Muscle layer of colon (tissue), 2 donors: ENCODE results near the gene HEXB.

Experiments used
- H3K27ac ChIP-seq: one replicate; pipeline ENCODE4 v1.7.0; 2013; ENCODE audit warnings: low read depth, mild to moderate bottlenecking, low read length, moderate library complexity
- H3K27me3 ChIP-seq, 2 donors: one replicate each; pipeline ENCODE4 v1.7.0; 2013; ENCODE audit warnings: low read length in 2 of 2, mild to moderate bottlenecking in 2 of 2; ENCODE audit not compliant: insufficient read depth in 2 of 2, control insufficient read depth in 1 of 2
- H3K36me3 ChIP-seq: one replicate; pipeline ENCODE4 v1.7.0; 2013; ENCODE audit warnings: mild to moderate bottlenecking, low read length; ENCODE audit not compliant: insufficient read depth
- H3K4me1 ChIP-seq: one replicate; pipeline ENCODE4 v1.7.0; 2013; ENCODE audit warnings: mild to moderate bottlenecking, low read length; ENCODE audit not compliant: insufficient read depth
- H3K4me3 ChIP-seq, 2 donors: one replicate each; pipeline ENCODE4 v1.7.0; 2013; ENCODE audit warnings: low read length in 2 of 2, low read depth in 1 of 2, mild to moderate bottlenecking in 1 of 2, moderate library complexity in 1 of 2
- H3K9ac ChIP-seq: one replicate; pipeline ENCODE4 v1.7.0; 2013; ENCODE audit warnings: low read length
- H3K9me3 ChIP-seq: one replicate; pipeline ENCODE4 v1.7.0; 2013; ENCODE audit warnings: mild to moderate bottlenecking, low read length
- donor health status: abdominal sarcoma.
- donor health status: Adenocarcinoma of cecum.

Gene HEXB

DNA sequence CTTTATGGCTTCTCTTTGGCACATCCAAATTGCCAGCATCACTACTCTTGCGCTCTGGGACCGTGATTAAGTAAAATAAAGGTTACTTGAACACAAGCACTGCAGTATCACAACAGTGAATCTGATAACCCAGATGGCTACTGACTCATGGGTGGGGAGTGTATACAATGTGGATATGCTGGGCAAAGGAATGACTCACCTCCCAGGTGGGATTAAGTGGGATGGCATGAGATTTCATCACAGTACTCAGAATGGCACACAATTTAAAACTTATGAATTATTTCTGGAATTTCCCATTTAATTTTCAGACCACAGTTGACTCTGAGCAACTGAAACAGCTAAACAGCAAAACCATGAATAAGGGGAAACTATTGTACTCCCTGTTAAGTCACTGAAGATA lies 77.6 kb downstream of the HEXB start:
- Histone ChIP-seq H3K36me3 (peaks cover 11% of the 10 kb centered on the region), H3K4me3 (no peak overlapping the region), H3K9ac (no peak overlapping the region), H3K9me3 (no peaks in the 10 kb centered on the region), H3K4me1 (peaks cover 30% of the 10 kb centered on the region), H3K27me3 (no peaks in the 10 kb centered on the region), H3K27ac (no peak overlapping the region)

DNA sequence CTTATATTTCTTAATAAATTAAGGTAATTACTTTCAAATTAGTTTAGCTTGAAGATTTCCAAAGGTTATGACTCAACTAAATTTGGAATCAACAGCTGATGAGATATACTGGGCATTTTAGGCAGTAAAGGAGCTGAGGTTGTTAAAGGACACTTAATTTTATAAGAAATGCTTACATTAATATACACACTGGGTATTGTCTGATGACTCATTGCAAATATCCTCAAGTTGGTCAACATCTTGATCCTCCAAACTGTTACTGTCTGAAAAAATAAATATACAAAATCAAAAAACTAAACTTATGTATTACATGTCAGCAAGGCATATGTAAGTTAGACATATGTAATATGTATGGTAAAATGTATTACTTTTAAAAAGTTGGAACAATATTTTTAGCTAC lies 78.5 kb downstream of the HEXB start:
- Histone ChIP-seq H3K27me3 (no peaks in the 10 kb centered on the region), H3K9me3 (no peaks in the 10 kb centered on the region), H3K4me3 (no peak overlapping the region), H3K4me1 (peaks cover 39% of the 10 kb centered on the region), H3K27ac (no peak overlapping the region), H3K9ac (no peak overlapping the region), H3K36me3 (peaks cover 5% of the 10 kb centered on the region)

DNA sequence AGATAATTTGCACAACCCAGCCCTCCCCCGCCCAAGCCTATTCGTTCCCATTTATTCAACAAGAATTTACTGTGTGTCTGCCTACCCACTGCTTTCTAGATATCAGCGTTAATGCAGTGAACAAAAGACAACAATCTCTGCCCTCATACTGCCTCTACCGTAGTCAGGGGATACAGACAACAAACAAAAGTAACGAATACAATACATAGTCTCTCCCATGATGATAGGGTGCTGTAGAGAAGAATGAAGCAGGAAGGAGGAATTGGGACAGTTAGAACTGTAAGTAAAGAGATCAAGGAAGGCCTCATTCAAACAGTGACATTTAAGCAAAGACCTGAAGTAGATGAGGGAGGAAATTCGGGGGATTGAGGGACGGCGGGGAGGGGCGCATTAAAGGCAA lies 80.2 kb downstream of the HEXB start:
- Histone ChIP-seq H3K4me1 (peaks cover 39% of the 10 kb centered on the region), H3K27ac (no peak overlapping the region), H3K27me3 (no peaks in the 10 kb centered on the region), H3K9ac (no peak overlapping the region), H3K4me3 (no peak overlapping the region), H3K9me3 (no peaks in the 10 kb centered on the region), H3K36me3 (peaks cover under 1% of the 10 kb centered on the region)

DNA sequence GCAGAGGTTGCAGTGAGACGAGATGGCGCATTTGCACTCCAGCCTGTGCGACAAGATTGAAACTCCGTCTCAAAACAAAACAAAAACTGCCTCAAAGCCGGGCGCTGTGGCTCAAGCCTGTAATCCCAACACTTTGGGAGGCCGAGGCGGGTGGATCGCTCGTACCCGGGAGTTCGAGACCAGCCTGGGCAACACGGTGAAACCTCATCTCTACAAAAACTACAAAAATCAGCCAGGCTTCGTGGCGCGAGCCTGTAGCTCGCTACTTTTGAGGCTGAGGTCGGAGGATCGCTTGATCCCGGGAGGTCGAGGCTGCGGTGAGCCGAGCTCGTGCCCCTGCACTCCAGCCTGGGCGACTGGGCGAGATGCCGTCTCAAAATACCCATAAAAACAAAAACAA lies 80.9 kb downstream of the HEXB start:
- H3K36me3 ChIP-seq = peaks cover 8% of the 10 kb centered on the region
- peak overlapping the region; percentile 90 for H3K27ac ChIP-seq
- H3K9me3 ChIP-seq = no peaks in the 10 kb centered on the region
- no peaks in the 10 kb centered on the region for H3K27me3 ChIP-seq
- peak overlapping the region; percentile 96 to 99 for H3K4me3 ChIP-seq
- peak overlapping the region; percentile 82 for H3K9ac ChIP-seq
- H3K4me1 ChIP-seq = peaks cover 32% of the 10 kb centered on the region

DNA sequence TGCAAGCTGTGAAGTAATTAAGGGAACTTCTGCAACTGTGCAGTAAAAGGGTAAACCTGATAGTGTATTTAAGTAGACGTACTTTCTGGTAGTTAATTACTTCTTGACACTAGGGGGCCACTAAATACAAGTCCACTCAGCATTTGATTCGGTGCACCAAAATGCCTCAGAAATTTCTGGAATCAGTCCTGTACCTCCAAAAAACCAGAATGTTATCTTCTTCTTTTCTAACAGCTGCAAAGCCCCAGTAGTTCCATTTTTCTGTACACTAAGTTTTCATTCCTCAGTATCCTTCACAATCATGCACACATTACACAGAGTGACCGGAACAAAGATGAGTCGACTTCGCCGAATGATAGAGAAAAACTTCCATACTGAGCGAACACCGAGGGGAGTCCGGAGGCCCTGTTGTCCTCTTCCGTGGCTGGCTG lies 81.4 kb downstream of the HEXB start:
- Histone ChIP-seq H3K27me3 (no peaks in the 10 kb centered on the region), H3K9me3 (no peaks in the 10 kb centered on the region), H3K36me3 (peaks cover 8% of the 10 kb centered on the region), H3K4me1 (peaks cover 27% of the 10 kb centered on the region), H3K4me3 (peak overlapping the region; percentile 96 to 99), H3K9ac (peak overlapping the region; percentile 82), H3K27ac (peak overlapping the region; percentile 90)

DNA sequence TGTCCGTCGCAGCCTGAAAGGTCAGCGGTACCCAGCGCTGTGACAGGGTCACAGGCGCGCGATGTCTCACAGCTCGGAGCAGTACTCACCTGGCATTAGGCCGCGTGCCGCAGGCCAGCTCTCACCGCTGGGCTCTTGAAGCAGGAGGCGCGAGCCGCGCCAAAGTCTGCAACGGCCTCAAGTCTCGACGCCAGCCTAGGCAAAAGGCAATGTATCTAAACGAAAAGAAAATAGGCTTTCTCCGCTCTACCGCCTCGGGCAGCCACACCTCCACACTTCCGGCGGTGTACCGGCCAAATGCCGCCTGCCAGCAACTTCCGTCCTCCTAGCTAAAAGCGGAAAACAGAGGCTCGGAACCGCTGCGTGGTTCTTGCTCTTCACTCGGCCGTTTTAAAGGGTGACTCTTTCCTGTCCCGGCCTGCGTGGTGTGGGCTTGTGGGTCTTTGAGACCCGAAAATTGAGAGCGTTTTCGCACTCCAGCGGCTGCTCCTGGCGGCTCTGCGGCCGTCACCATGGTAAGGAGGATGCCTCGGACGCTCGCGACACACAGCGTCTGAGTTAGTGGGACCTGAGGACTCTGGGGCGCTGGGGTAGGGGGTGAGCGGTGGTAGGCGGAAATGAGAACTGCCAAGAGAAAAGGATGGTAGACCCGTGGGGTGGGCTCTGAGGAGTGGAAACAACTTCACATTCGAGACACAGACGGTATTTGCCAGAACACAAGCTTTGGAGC lies 82.0 kb downstream of the HEXB start, which contains the start of the genes GFM2 and NSA2:
Gene GFM2, minus strand, starts transcription at position 269 of the 730 bp plus-strand sequence. CDS start 3,375 bp downstream, outside the sequence.
Gene NSA2, plus strand, starts transcription at position 401 of the 730 bp plus-strand sequence. Its CDS starts 112 bp downstream, at position 513.
- H3K9me3 ChIP-seq = no peaks in the 10 kb centered on the region
- peaks cover 8% of the 10 kb centered on the region for H3K36me3 ChIP-seq
- H3K4me3 ChIP-seq = peak within 1 kb of the TSS; percentile 96 to 99
- H3K27ac ChIP-seq = peak within 1 kb of the TSS; percentile 90
- H3K9ac ChIP-seq = peak within 1 kb of the TSS; percentile 82
- H3K4me1 ChIP-seq = peaks cover 26% of the 10 kb centered on the region
- no peaks in the 10 kb centered on the region for H3K27me3 ChIP-seq

DNA sequence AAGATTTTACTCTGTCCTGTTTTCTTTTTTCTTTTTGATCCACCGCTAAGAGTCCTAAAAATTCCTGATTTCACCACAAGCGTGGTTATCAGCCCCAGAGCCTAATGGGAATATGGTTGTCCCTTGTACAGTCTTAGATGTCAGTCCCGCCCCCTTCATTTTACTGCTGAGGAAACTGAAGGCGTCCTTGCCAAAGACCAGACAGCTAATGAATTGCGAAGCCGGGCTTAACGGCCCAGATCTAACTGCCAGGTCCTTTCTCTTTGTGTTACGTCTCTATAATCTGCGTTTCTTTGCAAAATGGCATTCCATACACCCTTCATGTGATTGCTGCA lies 82.5 kb downstream of the HEXB start:
- H3K27ac ChIP-seq = peak overlapping the region; percentile 90
- peaks cover 12% of the 10 kb centered on the region for H3K36me3 ChIP-seq
- peaks cover 26% of the 10 kb centered on the region for H3K4me1 ChIP-seq
- no peaks in the 10 kb centered on the region for H3K9me3 ChIP-seq
- no peaks in the 10 kb centered on the region for H3K27me3 ChIP-seq
- H3K4me3 ChIP-seq = peak overlapping the region; percentile 96 to 99
- H3K9ac ChIP-seq = peak overlapping the region; percentile 69
